Measurements from ENCODE around the gene EPAS1.

GRCh38 chr2:46376586-46376985, 79.4 kb downstream of the EPAS1 start:
- TF ChIP-seq REST (IDR thresholded peaks at IDR 0.05; ENCODE audit: low read depth, low read length) (no peak), RFX5 (IDR thresholded peaks at IDR 0.05; ENCODE audit: low read length) (no peak), MEF2A (IDR thresholded peaks at IDR 0.05; ENCODE audit: borderline replicate concordance, low read depth) (no peak), USF2 (IDR thresholded peaks at IDR 0.05; ENCODE audit: borderline replicate concordance, low read depth, low read length) (no peak), CTCF (IDR thresholded peaks at IDR 0.05) (no peak), ZBTB33 (IDR thresholded peaks at IDR 0.05; ENCODE audit: borderline replicate concordance, low read depth) (no peak), EP300 (IDR thresholded peaks at IDR 0.05; ENCODE audit: borderline replicate concordance in 1 of 2, low read depth in 1 of 2, low read length in 1 of 2) (no peak), YY1 (IDR thresholded peaks at IDR 0.05; ENCODE audit: low read depth) (no peak), PBX3 (IDR thresholded peaks at IDR 0.05) (no peak), EZH2phosphoT487 (IDR thresholded peaks at IDR 0.05; ENCODE audit: borderline replicate concordance, low read depth) (no peak), SMC3 (IDR thresholded peaks at IDR 0.05; ENCODE audit: low read depth, low read length) (no peak), CHD2 (IDR thresholded peaks at IDR 0.05; ENCODE audit: low read length, partially characterized antibody) (no peak), SIN3A (IDR thresholded peaks at IDR 0.05; ENCODE audit: borderline replicate concordance, low read depth, low read length) (no peak), IRF3 (IDR thresholded peaks at IDR 0.05; ENCODE audit: low read depth, low read length) (no peak)
